Nephron (organoid): ENCODE results near the gene GPR6.

ENCODE experiments used
- H3K27ac Mint-ChIP-seq, 3 experiments: 2 replicates each; pipeline ENCODE4 v1.8.0; 2020; ENCODE audit warnings: mixed read lengths in 3 of 3, mild to moderate bottlenecking in 2 of 3, moderate library complexity in 1 of 3
- H3K27me3 Mint-ChIP-seq: 2 replicates; pipeline ENCODE4 v1.8.0; 2021; ENCODE audit warnings: low read depth, mild to moderate bottlenecking, moderate library complexity, mixed read lengths
- H3K36me3 Mint-ChIP-seq: 2 replicates; pipeline ENCODE4 v1.8.0; 2020; ENCODE audit warnings: low read depth, mixed read lengths
- H3K4me1 Mint-ChIP-seq: 2 replicates; pipeline ENCODE4 v1.8.0; 2020; ENCODE audit warnings: mixed read lengths
- H3K4me3 Mint-ChIP-seq, 3 experiments: 2 replicates each; pipeline ENCODE4 v1.8.0; 2020; ENCODE audit warnings: mild to moderate bottlenecking in 3 of 3, mixed read lengths in 3 of 3, moderate library complexity in 2 of 3
- H3K9me3 Mint-ChIP-seq: 2 replicates; pipeline ENCODE4 v1.8.0; 2020; ENCODE audit warnings: mixed read lengths
- TF ChIP-seq, protein P1 (sequence below), 3 experiments: fragments of 200-600 bp; sonication (generic); IDR thresholded peaks; one replicate each; pipeline ENCODE4 v1.5.0; 2021; ENCODE audit warnings: antibody characterized with exemption in 3 of 3; ENCODE audit not compliant: unreplicated experiment in 3 of 3

Gene GPR6

GRCh38 chr6:109964949-109965348 is 13.2 kb upstream of the GPR6 start:
- Mint-ChIP-seq H3K4me3 (no peak overlapping the region), H3K36me3 (no peaks in the 10 kb centered on the region), H3K27me3 (peaks cover 6% of the 10 kb centered on the region), H3K9me3 (no peaks in the 10 kb centered on the region), H3K27ac (no peak overlapping the region), H3K4me1 (no peaks in the 10 kb centered on the region)
- TF ChIP-seq, protein P1, sequence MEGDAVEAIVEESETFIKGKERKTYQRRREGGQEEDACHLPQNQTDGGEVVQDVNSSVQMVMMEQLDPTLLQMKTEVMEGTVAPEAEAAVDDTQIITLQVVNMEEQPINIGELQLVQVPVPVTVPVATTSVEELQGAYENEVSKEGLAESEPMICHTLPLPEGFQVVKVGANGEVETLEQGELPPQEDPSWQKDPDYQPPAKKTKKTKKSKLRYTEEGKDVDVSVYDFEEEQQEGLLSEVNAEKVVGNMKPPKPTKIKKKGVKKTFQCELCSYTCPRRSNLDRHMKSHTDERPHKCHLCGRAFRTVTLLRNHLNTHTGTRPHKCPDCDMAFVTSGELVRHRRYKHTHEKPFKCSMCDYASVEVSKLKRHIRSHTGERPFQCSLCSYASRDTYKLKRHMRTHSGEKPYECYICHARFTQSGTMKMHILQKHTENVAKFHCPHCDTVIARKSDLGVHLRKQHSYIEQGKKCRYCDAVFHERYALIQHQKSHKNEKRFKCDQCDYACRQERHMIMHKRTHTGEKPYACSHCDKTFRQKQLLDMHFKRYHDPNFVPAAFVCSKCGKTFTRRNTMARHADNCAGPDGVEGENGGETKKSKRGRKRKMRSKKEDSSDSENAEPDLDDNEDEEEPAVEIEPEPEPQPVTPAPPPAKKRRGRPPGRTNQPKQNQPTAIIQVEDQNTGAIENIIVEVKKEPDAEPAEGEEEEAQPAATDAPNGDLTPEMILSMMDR (IDR thresholded peaks at IDR 0.05; ENCODE audit: unreplicated experiment in 3 of 3), result no peak

DNA sequence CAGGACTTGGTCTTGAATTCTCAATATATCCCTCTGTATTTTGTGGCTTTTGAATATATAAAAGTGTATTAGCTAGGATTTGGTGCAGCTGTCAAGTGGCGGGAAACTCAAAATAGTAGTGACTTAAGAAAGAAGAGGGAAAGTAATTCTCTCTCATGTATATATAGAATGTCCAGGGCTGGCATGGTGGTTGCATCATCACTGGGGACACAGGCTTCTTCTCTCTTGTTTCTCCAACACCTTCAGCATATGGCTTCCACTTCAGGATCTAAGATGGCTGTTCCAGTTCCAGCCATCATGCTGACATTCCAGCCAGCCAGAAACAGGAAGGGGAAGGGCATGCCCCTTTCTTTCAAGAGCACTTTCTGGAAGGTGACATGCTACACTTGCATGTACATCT is 11.8 kb upstream of the GPR6 start:
- no peaks in the 10 kb centered on the region for H3K9me3 Mint-ChIP-seq
- peaks cover 6% of the 10 kb centered on the region for H3K27me3 Mint-ChIP-seq
- TF ChIP-seq, protein P1 (IDR thresholded peaks at IDR 0.05; ENCODE audit: unreplicated experiment in 3 of 3), result no peak
- H3K27ac Mint-ChIP-seq, result no peak overlapping the region
- no peak overlapping the region for H3K4me3 Mint-ChIP-seq
- H3K36me3 Mint-ChIP-seq, result no peaks in the 10 kb centered on the region
- no peaks in the 10 kb centered on the region for H3K4me1 Mint-ChIP-seq

DNA sequence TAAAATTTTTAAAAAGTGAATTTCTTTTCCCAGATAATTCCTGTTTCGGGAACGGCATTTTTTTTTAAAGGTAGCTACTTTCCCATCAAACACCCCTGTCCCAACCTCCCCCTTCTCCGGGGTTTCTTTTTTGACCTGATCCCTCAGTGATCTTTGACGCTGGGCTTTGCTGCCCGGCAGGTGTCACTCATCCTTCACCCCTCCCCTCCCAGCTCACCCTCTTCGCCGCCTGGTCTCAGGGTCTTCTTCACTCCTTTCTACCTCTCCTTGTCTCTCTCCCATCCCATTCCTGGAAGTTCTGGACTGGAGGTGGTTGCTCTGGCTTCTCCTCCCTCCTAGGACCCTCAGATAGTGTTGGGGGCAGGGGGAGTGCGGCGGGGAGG is 329 bp upstream of the GPR6 start:
- H3K4me3 Mint-ChIP-seq, result peak overlapping the region in 2 of 3 experiments; percentile 43 to 65
- H3K27ac Mint-ChIP-seq, result no peak overlapping the region
- TF ChIP-seq, protein P1 (IDR thresholded peaks at IDR 0.05; ENCODE audit: unreplicated experiment in 3 of 3), result no peak
- H3K27me3 Mint-ChIP-seq, result peaks cover 86% of the 10 kb centered on the region
- H3K9me3 Mint-ChIP-seq, result peaks cover 2% of the 10 kb centered on the region
- H3K4me1 Mint-ChIP-seq, result no peaks in the 10 kb centered on the region
- no peaks in the 10 kb centered on the region for H3K36me3 Mint-ChIP-seq

DNA sequence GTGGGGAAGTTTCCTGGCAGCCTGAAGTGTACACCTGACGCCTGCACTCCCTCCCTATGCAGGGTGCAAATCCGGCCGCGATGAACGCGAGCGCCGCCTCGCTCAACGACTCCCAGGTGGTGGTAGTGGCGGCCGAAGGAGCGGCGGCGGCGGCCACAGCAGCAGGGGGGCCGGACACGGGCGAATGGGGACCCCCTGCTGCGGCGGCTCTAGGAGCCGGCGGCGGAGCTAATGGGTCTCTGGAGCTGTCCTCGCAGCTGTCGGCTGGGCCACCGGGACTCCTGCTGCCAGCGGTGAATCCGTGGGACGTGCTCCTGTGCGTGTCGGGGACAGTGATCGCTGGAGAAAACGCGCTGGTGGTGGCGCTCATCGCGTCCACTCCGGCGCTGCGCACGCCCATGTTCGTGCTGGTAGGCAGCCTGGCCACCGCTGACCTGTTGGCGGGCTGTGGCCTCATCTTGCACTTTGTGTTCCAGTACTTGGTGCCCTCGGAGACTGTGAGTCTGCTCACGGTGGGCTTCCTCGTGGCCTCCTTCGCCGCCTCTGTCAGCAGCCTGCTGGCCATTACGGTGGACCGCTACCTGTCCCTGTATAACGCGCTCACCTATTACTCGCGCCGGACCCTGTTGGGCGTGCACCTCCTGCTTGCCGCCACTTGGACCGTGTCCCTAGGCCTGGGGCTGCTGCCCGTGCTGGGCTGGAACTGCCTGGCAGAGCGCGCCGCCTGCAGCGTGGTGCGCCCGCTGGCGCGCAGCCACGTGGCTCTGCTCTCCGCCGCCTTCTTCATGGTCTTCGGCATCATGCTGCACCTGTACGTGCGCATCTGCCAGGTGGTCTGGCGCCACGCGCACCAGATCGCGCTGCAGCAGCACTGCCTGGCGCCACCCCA is 1.2 kb downstream of the GPR6 start:
- Mint-ChIP-seq H3K9me3 (peaks cover 2% of the 10 kb centered on the region), H3K4me1 (no peaks in the 10 kb centered on the region), H3K27me3 (peaks cover 85% of the 10 kb centered on the region), H3K4me3 (no peak overlapping the region), H3K27ac (no peak overlapping the region), H3K36me3 (no peaks in the 10 kb centered on the region)
- TF ChIP-seq, protein P1 (IDR thresholded peaks at IDR 0.05; ENCODE audit: unreplicated experiment in 3 of 3), result no peak

DNA sequence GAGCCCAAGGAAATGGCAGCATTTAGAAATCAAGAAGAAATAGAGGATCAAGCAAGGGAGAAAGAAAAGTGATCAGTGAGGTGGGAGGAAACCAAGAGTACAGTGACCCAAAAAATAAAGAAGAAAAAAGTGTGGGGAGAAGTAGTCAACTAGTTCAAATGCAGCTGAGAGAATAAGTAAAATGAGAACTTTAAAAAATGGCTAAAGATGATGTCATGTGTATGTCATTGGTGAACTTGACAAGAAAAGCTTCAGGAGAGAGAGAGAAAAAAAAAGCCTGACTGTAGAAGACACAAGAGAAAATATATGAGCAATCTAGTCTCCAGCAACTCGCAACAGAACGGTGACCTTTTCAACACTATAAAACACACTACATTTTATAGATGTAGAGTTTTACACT is 6.3 kb downstream of the GPR6 start:
- H3K27ac Mint-ChIP-seq, result no peak overlapping the region
- no peaks in the 10 kb centered on the region for H3K36me3 Mint-ChIP-seq
- TF ChIP-seq, protein P1 (IDR thresholded peaks at IDR 0.05; ENCODE audit: unreplicated experiment in 3 of 3), result no peak
- H3K4me3 Mint-ChIP-seq, result no peak overlapping the region
- peaks cover 5% of the 10 kb centered on the region for H3K9me3 Mint-ChIP-seq
- no peaks in the 10 kb centered on the region for H3K4me1 Mint-ChIP-seq
- peaks cover 39% of the 10 kb centered on the region for H3K27me3 Mint-ChIP-seq

DNA sequence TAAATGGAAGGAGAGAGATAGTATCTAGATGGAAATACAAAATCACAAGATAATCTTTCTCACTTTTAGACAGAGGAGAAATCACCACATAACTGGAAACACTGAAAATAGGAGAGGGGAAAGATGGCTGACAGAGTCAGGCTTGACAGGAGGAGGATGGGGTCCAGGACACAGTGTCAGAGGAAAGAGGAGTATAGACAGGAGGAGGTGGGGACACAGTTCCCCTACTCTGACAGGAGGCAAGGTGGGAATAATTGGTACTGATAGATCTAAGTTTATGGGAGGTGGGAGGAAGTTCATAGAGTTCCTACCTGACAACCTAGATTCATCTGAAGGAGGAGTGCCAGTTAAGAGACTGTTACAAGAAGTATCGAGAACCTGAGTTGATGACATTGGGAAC is 9.1 kb downstream of the GPR6 start:
- no peak overlapping the region for H3K4me3 Mint-ChIP-seq

More for the DNA sequence above, 9.1 kb downstream of the GPR6 start:
- TF ChIP-seq, protein P1 (IDR thresholded peaks at IDR 0.05; ENCODE audit: unreplicated experiment in 3 of 3), result no peak
- Mint-ChIP-seq H3K27ac (no peak overlapping the region), H3K27me3 (peaks cover 11% of the 10 kb centered on the region), H3K36me3 (no peaks in the 10 kb centered on the region), H3K9me3 (peaks cover 3% of the 10 kb centered on the region), H3K4me1 (no peaks in the 10 kb centered on the region)
